KMS-11 (cell line): ENCODE data around the gene ZNF91.
"Not testable (repeated sequence)": the region's sequence is repeated elsewhere in the genome, so short reads cannot be mapped to it uniquely, and the experiment has no call there.

Experiments used
- H2AFZ ChIP-seq: fragments of 200-600 bp; sonication (generic); 2 replicates; pipeline ENCODE4 v1.6.1; 2016; ENCODE audit warnings: antibody characterized with exemption, mixed run types, low read depth
- H3K27ac ChIP-seq: fragments of 200-600 bp; sonication (generic); 2 replicates; pipeline ENCODE4 v1.6.1; 2016; ENCODE audit warnings: mild to moderate bottlenecking, mixed run types
- H3K27me3 ChIP-seq: fragments of 200-600 bp; sonication (generic); 2 replicates; pipeline ENCODE4 v1.6.1; 2017; ENCODE audit warnings: mild to moderate bottlenecking, low read depth, mixed run types, moderate library complexity; ENCODE audit not compliant: insufficient read depth
- H3K36me3 ChIP-seq: fragments of 200-600 bp; sonication (generic); 2 replicates; pipeline ENCODE4 v1.6.1; 2017; ENCODE audit warnings: mild to moderate bottlenecking, mixed run types; ENCODE audit not compliant: insufficient read depth
- H3K4me1 ChIP-seq: fragments of 200-600 bp; sonication (generic); 2 replicates; pipeline ENCODE4 v1.6.1; 2016; ENCODE audit warnings: mild to moderate bottlenecking, low read depth, mixed run types; ENCODE audit not compliant: poor library complexity, severe bottlenecking
- H3K4me2 ChIP-seq: fragments of 200-600 bp; sonication (generic); 2 replicates; pipeline ENCODE4 v1.7.0; 2016; ENCODE audit warnings: mild to moderate bottlenecking, mixed run types
- H3K4me3 ChIP-seq: fragments of 200-600 bp; sonication (generic); IDR thresholded peaks from 2 replicates; pipeline ENCODE4 v1.6.1; 2017; ENCODE audit warnings: low read depth, low read length, mixed read lengths; ENCODE audit not compliant: insufficient read depth
- H3K79me2 ChIP-seq: fragments of 200-600 bp; sonication (generic); 2 replicates; pipeline ENCODE4 v1.6.1; 2016; ENCODE audit warnings: low read depth, mixed run types; ENCODE audit not compliant: insufficient read depth
- H3K9ac ChIP-seq: fragments of 200-600 bp; sonication (generic); 2 replicates; pipeline ENCODE4 v1.6.1; 2016; ENCODE audit warnings: mild to moderate bottlenecking, mixed run types
- H4K20me1 ChIP-seq: fragments of 200-600 bp; sonication (generic); 2 replicates; pipeline ENCODE4 v1.6.1; 2016; ENCODE audit warnings: mild to moderate bottlenecking, mixed run types; ENCODE audit not compliant: insufficient read depth
- CTCF ChIP-seq: fragments of 200-600 bp; sonication (generic); conservative IDR thresholded peaks from 2 replicates; pipeline ENCODE4 v1.6.1; 2017; ENCODE audit warnings: low read depth, mild to moderate bottlenecking, antibody characterized with exemption, low read length, moderate library complexity, mixed read lengths

Gene ZNF91

GRCh38 chr19:23399443-23399842 is 4.2 kb upstream of the ZNF91 start:
- H3K27ac ChIP-seq: no peak overlapping the region
- no peak overlapping the region for H3K4me2 ChIP-seq
- no peaks in the 10 kb centered on the region for H3K4me1 ChIP-seq
- no peak overlapping the region for H3K4me3 ChIP-seq
- H3K27me3 ChIP-seq: no peaks in the 10 kb centered on the region
- H3K36me3 ChIP-seq: no peaks in the 10 kb centered on the region
- no peaks in the 10 kb centered on the region for H4K20me1 ChIP-seq
- H2AFZ ChIP-seq: no peak overlapping the region
- no peak overlapping the region for H3K9ac ChIP-seq
- no peak for TF ChIP-seq CTCF
- no peaks in the 10 kb centered on the region for H3K79me2 ChIP-seq

- H3K79me2 ChIP-seq, H2AFZ ChIP-seq: not testable (repeated sequence)
Observed at GRCh38 chr19:23395722-23396117, 449 bp upstream of the ZNF91 start.

GRCh38 chr19:23394511-23394910 is 760 bp downstream of the ZNF91 start:
- Histone ChIP-seq H3K4me2 (no peak overlapping the region), H3K4me1 (no peaks in the 10 kb centered on the region), H3K79me2 (no peaks in the 10 kb centered on the region), H3K27ac (no peak overlapping the region), H3K9ac (no peak overlapping the region), H3K4me3 (no peak overlapping the region), H3K36me3 (no peaks in the 10 kb centered on the region), H3K27me3 (no peaks in the 10 kb centered on the region), H4K20me1 (no peaks in the 10 kb centered on the region), H2AFZ (no peak overlapping the region)
- TF ChIP-seq CTCF: no peak

More at GRCh38 chr19:23395722-23396117, 449 bp upstream of the ZNF91 start:
- not testable (repeated sequence) for H3K9ac ChIP-seq, H3K4me3 ChIP-seq, H3K4me2 ChIP-seq, H4K20me1 ChIP-seq, H3K36me3 ChIP-seq, H3K27ac ChIP-seq, H3K4me1 ChIP-seq, H3K27me3 ChIP-seq

GRCh38 chr19:23393121-23393520 is 2.1 kb downstream of the ZNF91 start:
- no peak for TF ChIP-seq CTCF
- Histone ChIP-seq H3K27ac (no peak overlapping the region), H3K79me2 (no peaks in the 10 kb centered on the region), H3K36me3 (no peaks in the 10 kb centered on the region), H2AFZ (no peak overlapping the region), H3K4me1 (no peaks in the 10 kb centered on the region), H4K20me1 (no peaks in the 10 kb centered on the region), H3K9ac (no peak overlapping the region), H3K4me2 (no peak overlapping the region), H3K4me3 (no peak overlapping the region), H3K27me3 (no peaks in the 10 kb centered on the region)

GRCh38 chr19:23391236-23391635 is 4.0 kb downstream of the ZNF91 start:
- Histone ChIP-seq H3K4me1 (no peaks in the 10 kb centered on the region), H3K79me2 (no peaks in the 10 kb centered on the region), H2AFZ (no peak overlapping the region), H3K4me2 (no peak overlapping the region), H3K27me3 (no peaks in the 10 kb centered on the region), H3K9ac (no peak overlapping the region), H4K20me1 (no peaks in the 10 kb centered on the region), H3K27ac (no peak overlapping the region), H3K4me3 (no peak overlapping the region), H3K36me3 (no peaks in the 10 kb centered on the region)
- TF ChIP-seq CTCF: no peak
